Smooth muscle cell (in vitro differentiated cells): Measurements from ENCODE around the gene CTNNA2. TPM values are rescaled to one million over a fixed set of nuclear protein-coding genes. Genes with fewer than 3 reads are reported as not detected.

Experiments
- DNase-seq: peaks from one replicate; lab custom pipeline; 2025; ENCODE audit not compliant: unreplicated experiment; lab: John Stamatoyannopoulos, UW
- H2AFZ ChIP-seq: fragments of 200-600 bp; sonication (generic); 2 replicates; pipeline ENCODE4 v1.6.0; 2016; ENCODE audit warnings: antibody characterized with exemption, low read depth, mild to moderate bottlenecking
- H3F3A ChIP-seq: fragments of 200-600 bp; sonication (generic); 2 replicates; pipeline ENCODE4 v1.6.0; 2017; ENCODE audit warnings: antibody characterized with exemption, low read depth
- H3K27ac ChIP-seq: fragments of 200-600 bp; sonication (generic); 2 replicates; pipeline ENCODE4 v1.5.1; 2016; ENCODE audit warnings: low read depth, mild to moderate bottlenecking
- H3K27me3 ChIP-seq: fragments of 200-600 bp; sonication (generic); 2 replicates; pipeline ENCODE4 v1.6.1; 2016; ENCODE audit warnings: low read depth, mild to moderate bottlenecking
- H3K36me3 ChIP-seq: fragments of 200-600 bp; sonication (generic); 2 replicates; pipeline ENCODE4 v1.5.1; 2016; ENCODE audit warnings: low read depth
- H3K4me1 ChIP-seq: fragments of 200-600 bp; sonication (generic); 2 replicates; pipeline ENCODE4 v1.5.1; 2016; ENCODE audit warnings: low read depth
- H3K4me2 ChIP-seq: fragments of 200-600 bp; sonication (generic); 2 replicates; pipeline ENCODE4 v1.6.0; 2016; ENCODE audit warnings: mild to moderate bottlenecking
- H3K4me3 ChIP-seq: fragments of 200-600 bp; sonication (generic); 2 replicates; pipeline ENCODE4 v1.5.1; 2016; ENCODE audit warnings: mild to moderate bottlenecking
- H3K79me2 ChIP-seq: fragments of 200-600 bp; sonication (generic); 2 replicates; pipeline ENCODE4 v1.6.0; 2016; ENCODE audit warnings: low read depth, mild to moderate bottlenecking
- H3K9ac ChIP-seq: fragments of 200-600 bp; sonication (generic); 2 replicates; pipeline ENCODE4 v1.6.0; 2016; ENCODE audit warnings: low read depth
- H3K9me3 ChIP-seq: fragments of 200-600 bp; sonication (generic); replicated peaks from 2 replicates; pipeline ENCODE4 v1.5.1; 2016; ENCODE audit warnings: low read depth
- H4K20me1 ChIP-seq: fragments of 200-600 bp; sonication (generic); 2 replicates; pipeline ENCODE4 v1.6.0; 2016; ENCODE audit warnings: low read depth
- WGBS: methylation state at CpG from one replicate; pipeline ENCODE4 v1.1.7; 2016; ENCODE audit warnings: low lambda C conversion rate; 5-methylcytosine and 5-hydroxymethylcytosine counted together
- polyA plus RNA-seq: library from polyadenylated mRNA; unstranded; fragments of >200 nt; fragmentation: Nextera tagmentation; extraction: Ambion mirVana; gene quantifications from 2 replicates; pipeline ENCODE4 v1.2.1, GENCODE V29; 2016
- total RNA-seq: library from RNA; depleted of rRNA; stranded (reverse); fragments of >200 nt; gene quantifications from 2 replicates; pipeline ENCODE4 v1.2.3, GENCODE V29; 2014
- TF ChIP-seq, protein P1 (sequence below): fragments of 200-600 bp; sonication (generic); IDR thresholded peaks from 2 replicates; pipeline ENCODE4 v1.5.1; 2017; ENCODE audit warnings: borderline replicate concordance, mild to moderate bottlenecking, antibody characterized with exemption; ENCODE audit not compliant: insufficient read depth, poor library complexity, severe bottlenecking

Gene CTNNA2
- total and polyA plus RNA-seq, 2 experiments from 2014 or later, result not detected

DNA sequence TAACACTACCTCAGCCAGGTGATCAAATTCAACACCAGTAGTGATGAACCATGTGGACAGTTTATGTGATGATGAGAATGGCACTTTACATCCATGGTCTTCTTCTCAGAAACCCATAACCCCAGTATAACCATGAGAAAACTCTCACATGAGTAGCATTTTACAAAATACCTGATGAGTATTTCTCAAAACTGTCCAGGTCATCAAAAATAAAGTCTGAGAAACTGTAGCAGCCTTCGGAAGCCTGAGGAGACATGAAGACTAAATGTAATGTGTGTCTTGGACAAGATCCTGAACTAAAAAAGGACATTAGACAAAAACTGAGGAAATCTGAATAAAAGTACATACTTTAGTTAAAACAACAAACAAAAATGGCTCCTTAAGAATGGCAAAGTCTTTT lies 108.9 kb downstream of the CTNNA2 start:
- Histone ChIP-seq H3K27ac (peak overlapping the region; percentile 42), H3K4me1 (no peaks in the 10 kb centered on the region), H3K9me3 (no peaks in the 10 kb centered on the region), H3K4me2 (no peak overlapping the region), H3K27me3 (peaks cover 4% of the 10 kb centered on the region), H3K4me3 (no peak overlapping the region), H4K20me1 (no peaks in the 10 kb centered on the region), H2AFZ (no peak overlapping the region), H3K79me2 (no peaks in the 10 kb centered on the region), H3K36me3 (no peaks in the 10 kb centered on the region), H3K9ac (no peak overlapping the region), H3F3A (peaks cover 10% of the 10 kb centered on the region)
- TF ChIP-seq, protein P1, sequence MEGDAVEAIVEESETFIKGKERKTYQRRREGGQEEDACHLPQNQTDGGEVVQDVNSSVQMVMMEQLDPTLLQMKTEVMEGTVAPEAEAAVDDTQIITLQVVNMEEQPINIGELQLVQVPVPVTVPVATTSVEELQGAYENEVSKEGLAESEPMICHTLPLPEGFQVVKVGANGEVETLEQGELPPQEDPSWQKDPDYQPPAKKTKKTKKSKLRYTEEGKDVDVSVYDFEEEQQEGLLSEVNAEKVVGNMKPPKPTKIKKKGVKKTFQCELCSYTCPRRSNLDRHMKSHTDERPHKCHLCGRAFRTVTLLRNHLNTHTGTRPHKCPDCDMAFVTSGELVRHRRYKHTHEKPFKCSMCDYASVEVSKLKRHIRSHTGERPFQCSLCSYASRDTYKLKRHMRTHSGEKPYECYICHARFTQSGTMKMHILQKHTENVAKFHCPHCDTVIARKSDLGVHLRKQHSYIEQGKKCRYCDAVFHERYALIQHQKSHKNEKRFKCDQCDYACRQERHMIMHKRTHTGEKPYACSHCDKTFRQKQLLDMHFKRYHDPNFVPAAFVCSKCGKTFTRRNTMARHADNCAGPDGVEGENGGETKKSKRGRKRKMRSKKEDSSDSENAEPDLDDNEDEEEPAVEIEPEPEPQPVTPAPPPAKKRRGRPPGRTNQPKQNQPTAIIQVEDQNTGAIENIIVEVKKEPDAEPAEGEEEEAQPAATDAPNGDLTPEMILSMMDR, result no peak
- WGBS, result 92% methylated on average over 1 of the region's 1 CpG
- no peak for DNase-seq

DNA sequence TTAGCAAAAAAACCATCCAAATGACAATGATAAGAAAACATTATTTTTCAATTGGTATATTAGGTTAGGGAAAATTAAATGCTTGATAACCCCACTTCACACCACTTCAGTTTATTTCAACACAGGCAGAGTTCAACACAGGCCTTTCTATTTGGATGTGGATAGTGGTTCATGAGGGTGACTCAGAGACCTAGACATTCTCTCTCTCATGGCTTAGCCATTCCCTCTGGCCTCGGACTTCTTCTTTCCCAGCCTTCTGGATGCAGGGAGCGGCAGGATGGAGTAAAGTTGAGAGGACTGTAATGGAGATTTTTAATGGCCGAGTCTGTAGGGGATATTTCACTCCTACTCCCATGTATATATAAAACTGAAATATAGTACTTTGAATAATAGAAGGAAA lies 109.7 kb downstream of the CTNNA2 start:
- DNase-seq, result no peak
- H3K27me3 ChIP-seq, result peaks cover 4% of the 10 kb centered on the region
- H3K4me2 ChIP-seq, result peak overlapping the region; percentile 35
- H3K4me1 ChIP-seq, result no peaks in the 10 kb centered on the region
- no peak overlapping the region for H3K9ac ChIP-seq
- H3K4me3 ChIP-seq, result no peak overlapping the region
- peaks cover 10% of the 10 kb centered on the region for H3F3A ChIP-seq
- no peaks in the 10 kb centered on the region for H3K9me3 ChIP-seq
- TF ChIP-seq, protein P1, result no peak
- H3K79me2 ChIP-seq, result no peaks in the 10 kb centered on the region
- peak overlapping the region; percentile 42 for H3K27ac ChIP-seq
- WGBS, result 43% methylated on average over 3 of the region's 3 CpGs
- no peak overlapping the region for H2AFZ ChIP-seq
- H4K20me1 ChIP-seq, result no peaks in the 10 kb centered on the region
- H3K36me3 ChIP-seq, result no peaks in the 10 kb centered on the region

DNA sequence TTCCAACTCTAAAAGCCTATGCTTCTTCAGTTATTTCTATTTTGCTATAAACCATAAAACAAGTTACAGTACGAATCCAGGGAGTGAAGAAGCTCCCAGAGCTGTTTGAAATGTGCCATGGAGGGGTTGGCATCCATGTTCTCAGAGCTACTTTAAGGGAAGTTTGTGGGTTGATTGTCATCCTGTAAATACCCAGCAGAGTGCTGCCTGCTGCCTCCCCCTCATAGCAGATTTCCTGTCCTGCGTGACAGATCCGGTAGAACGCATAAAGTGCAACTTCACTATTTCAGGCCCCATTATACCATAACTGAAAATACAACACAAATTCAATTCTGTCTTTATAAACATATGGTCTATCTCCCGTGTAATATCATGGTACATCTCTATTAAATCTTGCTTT lies 114.4 kb downstream of the CTNNA2 start:
- H3K4me1 ChIP-seq, result no peaks in the 10 kb centered on the region
- peaks cover 10% of the 10 kb centered on the region for H3F3A ChIP-seq
- H3K4me3 ChIP-seq, result no peak overlapping the region
- H2AFZ ChIP-seq, result no peak overlapping the region
- H3K27ac ChIP-seq, result no peak overlapping the region
- H3K9ac ChIP-seq, result no peak overlapping the region
- WGBS, result 81% methylated on average over 5 of the region's 5 CpGs
- H3K79me2 ChIP-seq, result no peaks in the 10 kb centered on the region
- H3K4me2 ChIP-seq, result no peak overlapping the region
- H4K20me1 ChIP-seq, result no peaks in the 10 kb centered on the region
- TF ChIP-seq, protein P1, result no peak
- no peak for DNase-seq
- H3K36me3 ChIP-seq, result no peaks in the 10 kb centered on the region
- H3K27me3 ChIP-seq, result peaks cover 4% of the 10 kb centered on the region
- H3K9me3 ChIP-seq, result no peaks in the 10 kb centered on the region

DNA sequence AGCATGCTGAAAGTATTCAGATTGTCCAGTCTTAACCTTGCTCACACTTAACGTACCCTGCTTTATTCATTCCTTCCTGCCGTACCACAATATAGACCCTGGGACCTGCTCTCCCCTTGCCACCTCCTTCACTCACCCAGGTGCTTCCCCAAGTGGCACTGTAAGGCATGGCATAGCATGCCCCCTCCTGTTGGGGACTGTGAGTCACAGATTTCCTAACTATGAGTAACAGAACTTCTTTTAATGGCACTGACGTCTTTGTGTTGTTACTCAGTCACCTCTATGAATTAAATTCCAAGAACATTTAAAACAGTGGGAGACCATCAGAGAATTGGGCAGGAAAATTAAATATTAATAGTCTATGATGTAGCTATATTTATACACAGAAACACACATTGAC lies 117.2 kb downstream of the CTNNA2 start:
- H3K27ac ChIP-seq, result no peak overlapping the region

More for the DNA sequence above, 117.2 kb downstream of the CTNNA2 start:
- Histone ChIP-seq H3K4me1 (no peaks in the 10 kb centered on the region), H3K9me3 (no peaks in the 10 kb centered on the region), H3K9ac (no peak overlapping the region), H3F3A (no peaks in the 10 kb centered on the region), H2AFZ (no peak overlapping the region), H3K27me3 (peaks cover 4% of the 10 kb centered on the region), H3K79me2 (no peaks in the 10 kb centered on the region), H3K36me3 (no peaks in the 10 kb centered on the region), H4K20me1 (no peaks in the 10 kb centered on the region), H3K4me3 (no peak overlapping the region), H3K4me2 (no peak overlapping the region)
- DNase-seq, result no peak
- TF ChIP-seq, protein P1, result no peak
- WGBS, result 64% methylated on average over 3 of the region's 3 CpGs
